ENCODE measurements around the gene IL1R2.

IL1R2 gene

DNA sequence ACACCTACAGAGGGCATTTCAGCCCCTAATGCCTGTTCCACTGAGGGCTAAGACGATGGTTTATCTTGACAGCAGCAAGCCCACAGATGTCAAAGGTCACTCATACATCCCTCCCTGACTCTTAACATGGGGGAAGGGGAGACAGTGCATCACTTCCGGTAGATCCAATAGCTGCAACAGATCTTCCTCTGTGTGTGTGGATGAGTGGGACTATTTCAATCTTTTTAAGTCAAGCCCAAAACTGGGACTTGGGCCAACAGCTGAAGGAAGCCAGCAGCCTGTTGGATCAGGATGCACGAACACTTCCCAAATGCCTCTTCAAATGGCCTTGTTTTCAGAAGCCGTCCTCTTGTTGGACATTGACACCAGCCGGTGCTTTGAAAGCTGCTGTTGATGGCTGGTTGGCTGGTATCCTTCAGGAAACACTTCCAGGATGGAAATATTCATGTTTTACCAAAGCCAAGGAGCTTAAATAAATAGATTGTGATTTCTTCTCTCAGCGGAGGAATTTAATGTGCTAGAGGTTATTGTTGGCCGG lies 59.2 kb downstream of the IL1R2 start:
- Histone ChIP-seq H3K9me3 (no peaks in the 10 kb centered on the region), H3K27me3 (no peaks in the 10 kb centered on the region), H3K4me3 (ENCODE audit: low read depth, low read length) (no peak overlapping the region), H3K36me3 (no peaks in the 10 kb centered on the region), H3K4me1 (no peaks in the 10 kb centered on the region)
- TF ChIP-seq, protein P1, sequence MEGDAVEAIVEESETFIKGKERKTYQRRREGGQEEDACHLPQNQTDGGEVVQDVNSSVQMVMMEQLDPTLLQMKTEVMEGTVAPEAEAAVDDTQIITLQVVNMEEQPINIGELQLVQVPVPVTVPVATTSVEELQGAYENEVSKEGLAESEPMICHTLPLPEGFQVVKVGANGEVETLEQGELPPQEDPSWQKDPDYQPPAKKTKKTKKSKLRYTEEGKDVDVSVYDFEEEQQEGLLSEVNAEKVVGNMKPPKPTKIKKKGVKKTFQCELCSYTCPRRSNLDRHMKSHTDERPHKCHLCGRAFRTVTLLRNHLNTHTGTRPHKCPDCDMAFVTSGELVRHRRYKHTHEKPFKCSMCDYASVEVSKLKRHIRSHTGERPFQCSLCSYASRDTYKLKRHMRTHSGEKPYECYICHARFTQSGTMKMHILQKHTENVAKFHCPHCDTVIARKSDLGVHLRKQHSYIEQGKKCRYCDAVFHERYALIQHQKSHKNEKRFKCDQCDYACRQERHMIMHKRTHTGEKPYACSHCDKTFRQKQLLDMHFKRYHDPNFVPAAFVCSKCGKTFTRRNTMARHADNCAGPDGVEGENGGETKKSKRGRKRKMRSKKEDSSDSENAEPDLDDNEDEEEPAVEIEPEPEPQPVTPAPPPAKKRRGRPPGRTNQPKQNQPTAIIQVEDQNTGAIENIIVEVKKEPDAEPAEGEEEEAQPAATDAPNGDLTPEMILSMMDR (IDR thresholded peaks at IDR 0.05; ENCODE audit: low read depth, low read length): no peak
- no peak for DNase-seq

DNA sequence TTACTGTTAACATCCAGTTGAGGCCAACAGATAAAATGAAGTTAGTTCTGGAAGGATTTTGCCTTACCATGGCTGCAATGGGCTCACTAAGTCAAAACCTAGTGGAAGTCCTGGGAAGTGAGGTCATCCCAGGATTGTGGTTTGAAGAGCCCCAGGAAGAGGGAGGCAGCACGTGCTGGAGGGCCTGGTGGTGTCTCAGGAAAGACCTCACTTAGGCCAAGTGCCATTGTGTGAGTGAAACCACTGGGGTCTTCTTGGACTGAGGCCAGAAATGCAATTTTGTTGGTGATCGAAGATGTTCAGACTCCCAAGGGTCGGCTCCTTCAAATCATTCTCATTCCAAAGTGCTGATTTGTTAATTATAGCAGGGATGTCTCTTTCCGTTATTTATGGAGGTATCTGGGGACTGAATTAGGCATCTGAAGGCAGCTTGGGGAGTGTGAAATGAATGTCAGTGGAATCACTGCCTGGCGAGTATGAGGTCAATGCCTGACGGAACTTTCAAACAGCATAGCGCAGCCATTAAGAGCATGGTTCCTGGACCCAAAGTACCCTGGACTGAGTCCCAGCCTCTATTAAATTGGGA lies 60.0 kb downstream of the IL1R2 start:
- no peak for DNase-seq
- H3K4me3 ChIP-seq (ENCODE audit: low read depth, low read length): no peak overlapping the region
- H3K4me1 ChIP-seq: no peaks in the 10 kb centered on the region
- no peaks in the 10 kb centered on the region for H3K27me3 ChIP-seq
- no peaks in the 10 kb centered on the region for H3K9me3 ChIP-seq
- TF ChIP-seq, protein P1 (IDR thresholded peaks at IDR 0.05; ENCODE audit: low read depth, low read length): no peak
- no peaks in the 10 kb centered on the region for H3K36me3 ChIP-seq

DNA sequence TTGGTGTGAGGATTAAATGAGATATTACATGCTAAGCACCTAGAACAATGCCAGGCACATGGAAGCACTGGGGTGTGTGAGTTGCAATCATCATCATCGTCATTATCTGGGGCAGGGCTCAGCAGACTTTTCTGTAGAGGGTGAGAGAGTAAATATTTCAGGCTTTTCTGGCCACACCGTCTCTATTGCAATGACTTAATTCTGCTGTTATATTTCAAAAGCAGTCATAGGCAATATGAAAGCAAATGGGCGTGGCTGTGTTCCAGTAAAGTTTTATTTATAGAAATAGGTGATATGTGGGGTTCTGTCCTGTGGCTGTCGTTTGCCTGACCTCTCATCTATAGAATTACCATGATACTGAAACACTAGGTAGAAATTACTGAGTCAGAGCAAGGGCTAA lies 60.6 kb downstream of the IL1R2 start:
- no peaks in the 10 kb centered on the region for H3K4me1 ChIP-seq

DNA sequence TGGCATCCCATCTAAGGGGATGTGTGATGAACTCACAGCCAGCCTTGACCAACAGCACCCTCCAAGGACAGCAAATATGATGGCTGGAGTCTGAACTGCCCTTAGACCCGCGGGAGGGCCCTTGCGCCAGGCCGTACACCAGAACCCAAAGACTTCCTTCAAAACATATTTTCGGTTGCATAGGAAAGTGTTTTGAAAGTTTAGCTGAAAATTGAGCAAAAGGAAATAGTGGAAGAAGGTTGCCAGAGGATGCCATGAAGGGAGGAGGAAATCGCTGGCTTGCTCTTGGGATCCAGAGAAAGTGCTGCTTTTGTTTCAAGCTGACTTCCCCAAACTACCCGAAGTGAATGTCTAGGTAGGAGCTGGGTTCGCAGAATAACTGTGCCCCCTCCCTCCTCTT lies 61.3 kb downstream of the IL1R2 start:
- Histone ChIP-seq H3K4me3 (ENCODE audit: low read depth, low read length) (no peak overlapping the region), H3K27me3 (no peaks in the 10 kb centered on the region), H3K9me3 (no peaks in the 10 kb centered on the region), H3K4me1 (no peaks in the 10 kb centered on the region), H3K36me3 (no peaks in the 10 kb centered on the region)
- DNase-seq: no peak
- TF ChIP-seq, protein P1 (IDR thresholded peaks at IDR 0.05; ENCODE audit: low read depth, low read length): no peak

More for the DNA sequence above, 60.6 kb downstream of the IL1R2 start:
- H3K36me3 ChIP-seq: no peaks in the 10 kb centered on the region
- H3K9me3 ChIP-seq: no peaks in the 10 kb centered on the region
- TF ChIP-seq, protein P1 (IDR thresholded peaks at IDR 0.05; ENCODE audit: low read depth, low read length): no peak
- H3K4me3 ChIP-seq (ENCODE audit: low read depth, low read length): no peak overlapping the region
- no peak for DNase-seq
- H3K27me3 ChIP-seq: no peaks in the 10 kb centered on the region

DNA sequence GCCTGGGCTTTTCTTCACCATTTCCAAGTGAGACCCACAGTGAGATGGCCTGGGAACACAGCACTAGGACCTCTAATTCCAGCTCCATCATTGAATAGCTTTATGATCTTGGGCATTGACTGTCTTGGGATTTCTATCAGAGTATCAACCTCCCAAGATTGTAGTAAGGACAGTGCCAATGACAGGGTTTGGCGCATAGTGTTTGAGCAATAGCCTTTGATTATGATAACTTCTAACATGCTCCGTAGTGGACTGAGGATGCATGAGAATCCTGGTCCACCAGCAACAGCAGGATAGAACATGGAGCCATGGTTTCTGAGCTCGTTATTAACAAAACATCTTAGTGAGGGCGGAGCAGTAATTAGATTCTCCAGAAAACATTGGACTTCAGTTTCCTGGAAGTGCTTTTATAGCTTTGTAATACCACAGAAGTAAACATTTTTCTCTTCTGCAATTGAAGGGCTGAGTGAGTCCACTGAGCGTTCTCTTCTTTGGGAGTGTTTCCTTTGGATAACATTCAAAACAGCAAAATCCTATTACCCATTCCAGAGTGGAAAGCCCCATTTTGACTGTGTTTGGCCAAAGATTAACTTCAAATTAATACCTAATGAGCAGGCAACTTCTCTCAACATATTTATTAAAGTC lies 63.7 kb downstream of the IL1R2 start:
- H3K27me3 ChIP-seq: no peaks in the 10 kb centered on the region
- TF ChIP-seq, protein P1 (IDR thresholded peaks at IDR 0.05; ENCODE audit: low read depth, low read length): no peak
- H3K9me3 ChIP-seq: no peaks in the 10 kb centered on the region
- no peak for DNase-seq
- H3K4me3 ChIP-seq (ENCODE audit: low read depth, low read length): no peak overlapping the region
- H3K36me3 ChIP-seq: no peaks in the 10 kb centered on the region
- H3K4me1 ChIP-seq: no peaks in the 10 kb centered on the region

DNA sequence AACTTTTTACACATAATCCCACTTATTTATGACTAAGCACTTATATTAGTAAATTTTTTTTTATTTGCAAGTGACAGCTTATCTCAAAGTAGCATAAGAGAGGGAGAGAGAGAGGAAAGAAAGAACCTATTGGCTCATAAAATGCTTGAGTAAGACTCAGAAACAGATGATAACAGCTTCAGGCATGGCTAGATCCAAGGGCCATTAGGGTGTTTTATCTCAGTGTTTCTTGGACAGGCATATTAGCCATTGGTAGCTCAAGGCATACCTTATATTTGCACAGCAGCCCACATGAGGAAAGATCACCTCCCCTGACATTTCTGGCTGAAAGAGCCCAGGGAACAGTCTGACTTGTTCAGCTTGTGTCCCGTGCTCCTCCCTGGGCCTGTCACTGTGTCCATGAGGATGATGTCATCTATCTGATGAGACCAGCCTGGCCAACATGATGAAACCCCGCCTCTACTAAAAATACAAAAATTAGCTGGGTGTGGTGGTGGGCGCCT lies 64.4 kb downstream of the IL1R2 start:
- no peaks in the 10 kb centered on the region for H3K36me3 ChIP-seq
- no peaks in the 10 kb centered on the region for H3K9me3 ChIP-seq
- H3K27me3 ChIP-seq: no peaks in the 10 kb centered on the region
- no peaks in the 10 kb centered on the region for H3K4me1 ChIP-seq
- DNase-seq: no peak
- TF ChIP-seq, protein P1 (IDR thresholded peaks at IDR 0.05; ENCODE audit: low read depth, low read length): no peak
- H3K4me3 ChIP-seq (ENCODE audit: low read depth, low read length): no peak overlapping the region
